LNCaP clone FGC (cell line): ENCODE data around the gene CTNNBL1.
A peak's percentile ranks its signal among the peaks of the same experiment; 100 is the strongest.

Source experiments
- DNase-seq: peaks from one replicate; pipeline ENCODE4 v3.0.0-alpha.2; 2011; ENCODE audit warnings: low read depth
- H3K4me3 ChIP-seq: 2 replicates; pipeline ENCODE4 v1.5.1; 2011; ENCODE audit warnings: mild to moderate bottlenecking, low read depth, low read length, control low read depth
- CTCF ChIP-seq: IDR thresholded peaks from 2 replicates; pipeline ENCODE4 v1.5.1; 2012; ENCODE audit warnings: mild to moderate bottlenecking; ENCODE audit not compliant: control insufficient read depth, insufficient read depth; ENCODE audit errors: extremely low read depth

Gene CTNNBL1

DNA sequence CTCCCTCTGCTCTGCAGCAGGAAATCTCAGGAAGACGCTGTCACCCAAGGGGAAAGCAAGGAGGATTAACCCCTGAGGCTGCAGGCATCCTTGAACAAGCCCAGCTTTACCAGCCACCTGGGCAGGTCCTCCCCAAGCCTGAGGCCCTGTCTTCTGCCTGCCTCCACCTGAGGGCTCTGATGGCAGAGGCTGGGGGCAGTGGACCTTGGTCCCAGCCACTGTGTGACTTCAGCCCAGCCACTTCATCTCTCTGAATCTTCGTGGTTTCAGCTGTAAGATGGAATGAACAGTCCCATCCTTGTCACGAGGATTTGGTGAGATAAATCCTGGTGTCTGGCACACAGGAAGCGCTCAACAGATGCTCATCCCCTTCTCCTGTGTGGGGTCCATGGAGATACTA is 200.6 kb downstream of the CTNNBL1 start:
- DNase-seq, result no peak
- H3K4me3 ChIP-seq, result no peak overlapping the region
- no peak for TF ChIP-seq CTCF

DNA sequence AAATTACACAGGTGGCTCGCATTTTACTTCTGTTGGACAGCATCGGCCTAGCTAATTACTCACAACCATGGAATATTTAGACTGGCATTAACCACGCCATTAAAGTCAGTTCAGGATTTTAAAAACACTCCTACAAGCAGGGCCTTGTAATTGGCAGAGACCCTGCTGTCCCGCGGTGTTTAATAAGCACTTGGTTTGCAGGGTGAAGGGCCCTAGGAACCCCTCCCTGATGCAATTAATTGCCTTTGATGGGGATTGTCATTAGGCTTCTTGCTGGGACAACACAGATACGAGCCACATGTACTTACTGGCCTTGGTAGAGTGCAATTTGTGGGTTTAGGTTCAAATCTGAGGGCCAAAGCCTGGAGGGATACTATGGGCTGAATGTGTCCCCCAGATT is 201.3 kb downstream of the CTNNBL1 start:
- no peak for TF ChIP-seq CTCF
- H3K4me3 ChIP-seq, result no peak overlapping the region
- no peak for DNase-seq

DNA sequence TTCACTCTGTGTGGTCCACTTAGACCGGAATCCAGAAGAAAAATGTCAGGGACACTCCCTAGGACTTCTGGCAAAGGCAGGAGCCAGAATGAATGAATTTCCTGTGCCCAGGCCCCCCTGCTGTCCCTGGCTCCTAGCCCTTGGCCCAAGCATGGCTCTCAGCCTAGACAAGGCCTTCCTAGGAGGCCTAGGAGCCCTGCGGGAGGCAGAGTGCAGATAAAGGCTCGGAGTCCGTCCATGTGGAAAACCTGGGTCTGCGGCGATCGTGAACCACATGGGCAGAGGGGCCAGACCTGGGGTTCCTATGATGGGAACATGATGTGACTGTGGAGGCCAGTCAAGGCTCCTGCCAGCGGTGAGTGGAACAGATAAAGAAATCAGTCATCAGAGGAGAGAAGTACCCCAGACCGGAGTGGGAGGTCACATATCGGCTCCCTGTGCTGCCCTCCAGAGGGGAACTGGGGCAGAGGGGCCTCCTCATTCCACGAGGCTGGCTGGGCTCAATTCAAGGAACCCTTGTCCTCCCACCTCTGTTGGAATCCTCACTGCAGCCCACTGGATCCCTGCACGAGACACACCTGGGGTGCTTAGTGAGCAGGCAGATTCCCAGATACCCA is 203.2 kb downstream of the CTNNBL1 start:
- peak; percentile 34 for TF ChIP-seq CTCF

DNA sequence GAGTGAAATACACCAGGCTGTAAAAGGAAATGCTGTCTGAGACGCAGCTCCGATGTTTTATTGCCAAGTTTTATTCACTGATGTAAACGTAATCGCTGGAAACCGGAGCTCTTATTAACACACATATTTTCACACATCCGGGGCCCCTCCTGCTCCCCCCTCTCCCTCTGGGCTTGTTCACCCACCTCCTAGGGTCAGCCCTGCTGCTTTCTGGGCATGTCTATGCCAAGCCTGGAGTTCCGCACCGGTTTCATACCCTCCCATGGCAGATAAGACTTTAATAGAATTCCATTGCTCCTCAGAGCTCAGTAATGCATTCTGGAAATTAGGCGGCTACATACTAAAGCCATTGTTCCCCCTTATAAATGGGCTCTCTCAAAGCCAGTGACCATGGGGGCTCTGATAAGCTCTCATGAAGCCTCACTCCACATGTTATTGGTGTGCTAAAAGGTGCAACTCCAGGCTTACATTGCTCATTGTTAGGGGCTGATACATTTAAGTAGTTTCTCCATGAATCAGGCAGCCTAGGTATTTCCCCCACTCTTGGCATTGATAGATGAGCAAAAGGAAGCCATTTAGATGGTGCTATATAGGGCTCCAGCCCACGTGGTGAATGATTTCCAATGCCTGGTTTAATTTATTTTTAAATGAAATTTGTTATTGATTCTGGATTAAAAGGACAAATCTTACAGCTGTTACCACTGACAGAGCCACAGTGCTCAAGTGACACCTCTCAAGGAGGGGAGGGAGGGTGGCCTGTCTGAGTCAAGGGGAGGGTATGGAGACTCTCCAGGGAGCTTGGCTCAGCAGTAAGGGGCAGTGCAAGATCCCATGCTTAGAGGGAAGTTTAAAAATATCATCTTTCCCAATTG is 204.6 kb downstream of the CTNNBL1 start:
- TF ChIP-seq CTCF, result no peak
- H3K4me3 ChIP-seq, result no peak overlapping the region
- no peak for DNase-seq

More for the DNA sequence above, 203.2 kb downstream of the CTNNBL1 start:
- no peak overlapping the region for H3K4me3 ChIP-seq
- no peak for DNase-seq

DNA sequence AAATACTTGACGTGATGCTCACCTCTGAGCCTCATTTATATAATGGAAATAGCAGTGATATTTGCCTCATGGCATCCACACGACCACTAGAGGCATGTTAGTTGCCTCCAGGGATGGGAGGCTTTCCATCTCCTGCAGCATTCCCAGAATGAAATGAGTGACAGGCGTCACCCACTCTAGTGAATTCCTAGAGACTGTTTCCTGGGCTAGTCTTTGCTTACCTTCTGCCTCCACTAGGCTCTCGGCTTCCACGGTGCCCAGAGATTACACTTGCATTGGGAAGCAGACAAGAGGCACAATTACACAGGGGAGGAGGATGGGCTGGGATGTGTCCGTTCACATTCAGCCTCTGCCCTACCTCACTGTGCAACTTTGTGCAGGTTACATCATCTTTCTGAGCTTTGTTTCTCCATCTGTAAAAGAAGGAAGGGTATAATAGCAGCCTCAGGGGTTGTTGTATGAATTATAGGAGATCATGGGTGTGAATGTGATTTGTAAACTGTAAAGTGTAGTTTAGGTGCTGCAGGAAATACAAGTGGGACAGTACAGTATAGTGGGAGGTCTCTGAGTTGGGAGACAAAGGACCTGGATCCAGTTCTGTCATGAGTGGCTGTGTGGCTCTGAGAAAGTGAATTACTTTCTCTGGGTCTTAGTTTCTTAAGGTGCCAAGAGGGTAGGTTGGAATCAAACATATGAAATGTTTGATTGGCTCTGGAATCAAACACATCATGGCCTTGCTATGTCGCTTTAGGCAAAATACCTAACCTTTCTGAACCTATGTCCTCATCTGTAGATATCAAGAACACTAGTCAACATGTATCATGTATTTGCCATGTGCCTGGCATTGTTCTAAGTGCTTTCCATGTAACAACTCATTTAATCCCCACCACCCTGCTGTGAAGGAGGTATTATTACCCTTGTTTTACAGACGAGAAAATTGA is 205.5 kb downstream of the CTNNBL1 start:
- no peak for TF ChIP-seq CTCF
- DNase-seq, result no peak
- no peak overlapping the region for H3K4me3 ChIP-seq

- DNase-seq, result no peak
- H3K4me3 ChIP-seq, result no peak overlapping the region
- TF ChIP-seq CTCF, result no peak
Measured at GRCh38 chr20:37901240-37901639, 207.4 kb downstream of the CTNNBL1 start.
